GM10248 (cell line): Measurements from ENCODE around the gene KIF7.

ENCODE experiments used
- CTCF ChIA-PET: fragments of 300-600 bp; sonication (Branson Sonifier 250); formaldehyde crosslinking; extraction: SDS; loops from one replicate; lab custom pipeline; 2021; ENCODE audit warnings: antibody characterized with exemption; lab: Yijun Ruan, JAX
- POLR2A ChIA-PET: fragments of 350-650 bp; sonication (Branson Sonifier 250); formaldehyde crosslinking; extraction: SDS; loops from one replicate; lab custom pipeline; 2020; ENCODE audit warnings: antibody characterized with exemption; lab: Yijun Ruan, JAX
- DNase-seq: peaks from one replicate; pipeline ENCODE4 v3.0.0; 2012; ENCODE audit errors: extremely low spot score
- TF ChIP-seq, protein P1 (sequence below): IDR thresholded peaks from 2 replicates; pipeline ENCODE4 v1.5.1; 2012; ENCODE audit warnings: mild to moderate bottlenecking, low read depth; ENCODE audit errors: extremely low read depth, missing control alignments, control extremely low read depth

Gene KIF7

DNA sequence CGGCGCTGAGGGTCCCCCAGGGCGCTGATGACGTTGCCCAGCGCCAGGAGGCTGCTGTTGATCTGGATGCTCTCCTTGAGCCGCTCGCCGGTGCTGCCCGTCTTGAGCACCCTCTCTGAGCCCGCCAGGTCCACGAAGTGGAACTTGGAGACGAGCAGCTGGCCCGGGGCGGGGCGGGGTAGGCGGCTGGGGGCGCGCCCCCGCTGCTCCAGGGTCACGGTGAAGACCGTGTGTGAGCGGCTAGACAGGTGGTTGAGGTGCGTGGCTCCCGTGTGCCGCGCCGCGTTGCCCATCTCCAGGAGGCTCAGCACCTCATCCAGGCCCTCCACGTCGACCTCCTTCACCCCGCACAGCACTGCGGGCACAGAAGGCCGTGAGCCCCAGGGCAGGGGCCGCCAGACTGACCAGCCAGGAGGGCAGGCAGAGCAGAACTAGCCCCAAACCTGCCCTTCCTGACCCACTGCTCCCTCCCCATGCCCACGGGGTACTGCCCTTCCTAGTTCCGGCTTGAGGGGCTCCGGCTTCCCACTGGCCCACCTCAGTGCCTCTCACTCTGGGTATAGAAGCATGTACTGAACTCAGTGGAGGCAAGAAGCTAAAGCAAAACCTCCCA, 6.1 kb downstream of the KIF7 start:
- CTCF ChIA-PET, result interaction anchor here (1.0 to 1.5 kb wide), 2 partner anchors 9 to 12 kb away, joined by 3 read pairs; no protein-coding TSS in a partner anchor
- POLR2A ChIA-PET, result no interaction called here
- no peak for DNase-seq
- TF ChIP-seq, protein P1, sequence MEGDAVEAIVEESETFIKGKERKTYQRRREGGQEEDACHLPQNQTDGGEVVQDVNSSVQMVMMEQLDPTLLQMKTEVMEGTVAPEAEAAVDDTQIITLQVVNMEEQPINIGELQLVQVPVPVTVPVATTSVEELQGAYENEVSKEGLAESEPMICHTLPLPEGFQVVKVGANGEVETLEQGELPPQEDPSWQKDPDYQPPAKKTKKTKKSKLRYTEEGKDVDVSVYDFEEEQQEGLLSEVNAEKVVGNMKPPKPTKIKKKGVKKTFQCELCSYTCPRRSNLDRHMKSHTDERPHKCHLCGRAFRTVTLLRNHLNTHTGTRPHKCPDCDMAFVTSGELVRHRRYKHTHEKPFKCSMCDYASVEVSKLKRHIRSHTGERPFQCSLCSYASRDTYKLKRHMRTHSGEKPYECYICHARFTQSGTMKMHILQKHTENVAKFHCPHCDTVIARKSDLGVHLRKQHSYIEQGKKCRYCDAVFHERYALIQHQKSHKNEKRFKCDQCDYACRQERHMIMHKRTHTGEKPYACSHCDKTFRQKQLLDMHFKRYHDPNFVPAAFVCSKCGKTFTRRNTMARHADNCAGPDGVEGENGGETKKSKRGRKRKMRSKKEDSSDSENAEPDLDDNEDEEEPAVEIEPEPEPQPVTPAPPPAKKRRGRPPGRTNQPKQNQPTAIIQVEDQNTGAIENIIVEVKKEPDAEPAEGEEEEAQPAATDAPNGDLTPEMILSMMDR, result no peak

DNA sequence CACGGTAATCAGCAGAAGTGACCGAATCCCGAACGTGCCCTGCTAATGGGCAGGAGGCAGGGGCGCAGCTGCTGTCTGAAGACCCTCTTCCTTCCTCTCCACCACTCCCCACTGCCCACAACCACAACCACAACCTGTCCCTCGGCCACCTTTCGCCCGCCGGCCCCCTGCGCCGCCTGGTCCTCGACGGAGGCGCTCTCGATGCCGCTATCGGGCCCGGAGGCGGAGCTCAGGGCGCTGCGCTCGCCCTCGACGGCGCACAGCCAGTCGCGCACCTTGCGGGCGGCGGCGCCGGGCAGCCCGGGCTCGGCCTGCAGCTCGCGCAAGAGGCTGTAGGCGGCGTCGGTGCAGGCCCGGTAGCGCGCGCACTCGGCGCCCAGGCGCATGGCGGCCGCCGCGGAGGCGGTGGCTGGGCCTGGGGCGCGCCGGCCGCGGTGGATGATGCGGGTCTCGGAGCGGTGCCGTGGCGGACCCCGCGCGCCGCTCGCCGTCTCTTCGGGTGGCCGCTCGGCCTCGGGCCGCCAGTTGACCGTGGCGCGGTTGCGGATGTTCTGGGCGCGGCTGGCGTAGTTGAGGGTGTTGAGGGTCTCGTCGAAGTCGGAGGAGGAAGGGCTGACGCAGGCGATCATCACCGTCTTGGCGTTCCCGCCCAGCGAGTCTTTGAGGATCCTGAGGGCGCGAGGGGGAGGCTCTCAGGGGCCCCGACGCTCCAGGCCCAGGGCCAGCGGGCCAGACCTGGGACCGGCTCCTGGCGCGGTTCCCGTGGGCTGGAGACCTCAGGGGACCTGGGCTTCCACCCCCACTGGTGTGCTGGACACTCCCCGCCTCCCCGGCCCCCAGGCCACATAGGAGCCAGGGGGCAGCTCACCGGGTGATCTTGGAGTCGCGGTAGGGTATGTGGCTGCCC, 6.9 kb downstream of the KIF7 start:
- POLR2A ChIA-PET, result no interaction called here
- CTCF ChIA-PET, result interaction anchor here (0.9 to 5.1 kb wide), 10 partner anchors 10 to 46 kb away, joined by 3 to 36 read pairs (median 4); no protein-coding TSS in a partner anchor

DNA sequence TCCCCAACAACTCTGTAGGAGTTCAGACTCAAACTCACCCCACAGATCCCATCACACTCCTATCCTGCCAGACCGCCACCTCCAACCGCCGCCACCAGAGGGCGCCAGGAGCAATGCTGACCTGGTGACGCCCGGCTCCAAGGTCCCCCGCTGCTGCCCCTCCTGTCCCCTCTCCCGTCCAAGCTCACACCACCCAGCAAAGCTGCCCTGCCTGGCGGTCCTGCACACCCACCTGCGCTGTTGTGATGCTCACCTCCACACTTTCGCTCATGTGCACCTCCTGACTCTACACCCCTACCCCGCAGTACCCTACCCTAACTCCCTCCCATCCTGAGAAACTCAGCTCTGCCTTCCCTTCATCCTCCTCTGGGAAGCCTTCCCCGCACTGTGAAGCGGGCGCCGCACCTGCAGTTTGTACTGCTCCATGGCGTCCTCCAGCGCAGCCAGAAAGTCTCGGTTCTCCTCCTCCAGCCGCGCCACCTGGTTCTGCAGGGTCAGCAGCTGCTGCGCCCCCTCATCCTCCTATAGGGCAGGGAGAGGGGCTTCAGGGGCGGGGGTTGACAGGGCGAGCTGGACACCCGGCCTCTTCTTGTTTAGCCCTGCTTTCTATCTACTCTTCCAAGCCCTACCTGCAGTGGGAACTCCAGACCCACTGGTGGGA, 7.9 kb downstream of the KIF7 start:
- ChIA-PET POLR2A (no interaction called here), CTCF (interaction anchor here (0.8 to 5.1 kb wide), 13 partner anchors 10 to 288 kb away, joined by 3 to 36 read pairs (median 4); no protein-coding TSS in a partner anchor)
- TF ChIP-seq, protein P1, result peak; percentile 92
- peak; percentile 88 for DNase-seq

More for the DNA sequence above, 6.9 kb downstream of the KIF7 start:
- TF ChIP-seq, protein P1, result no peak
- no peak for DNase-seq

DNA sequence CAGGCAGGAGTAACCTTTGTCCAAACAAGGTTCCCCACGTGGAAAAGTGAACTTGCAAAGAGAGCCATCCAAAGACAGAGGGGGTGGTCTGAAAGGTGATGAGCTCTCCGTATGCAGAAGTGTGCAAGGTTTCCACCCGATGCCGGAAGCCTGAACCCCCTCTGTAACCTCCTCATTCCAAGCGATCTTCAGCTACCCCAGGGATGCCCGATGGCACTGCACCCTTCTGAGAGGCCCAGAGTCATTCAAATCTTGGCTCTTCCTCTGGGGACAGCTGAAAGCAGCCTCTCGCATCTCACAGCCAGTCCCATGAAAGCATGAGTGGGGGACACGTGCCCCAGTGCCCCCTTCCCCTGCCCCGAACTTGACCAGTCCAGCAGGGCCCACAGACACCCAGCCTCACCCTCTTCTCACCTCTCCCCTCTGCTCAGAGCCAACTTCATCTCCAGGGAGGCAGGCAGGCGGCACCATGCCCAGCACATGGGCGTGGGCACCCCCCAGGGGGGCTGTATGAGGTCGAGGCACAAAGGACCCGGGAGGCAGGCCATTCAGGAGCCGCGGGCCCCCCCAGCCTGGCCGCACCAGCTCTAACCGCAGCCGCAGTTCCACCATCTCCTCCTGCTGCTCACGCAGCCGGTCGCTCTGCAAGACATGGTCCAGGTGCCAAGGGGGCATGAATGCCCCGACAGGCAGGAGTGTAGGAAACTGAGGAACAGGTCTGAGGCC, 8.7 kb downstream of the KIF7 start:
- DNase-seq, result no peak
- ChIA-PET CTCF (interaction anchor here (0.6 to 5.1 kb wide), 15 partner anchors 12 to 287 kb away, joined by 3 to 36 read pairs (median 5); no protein-coding TSS in a partner anchor), POLR2A (no interaction called here)
- TF ChIP-seq, protein P1, result no peak

DNA sequence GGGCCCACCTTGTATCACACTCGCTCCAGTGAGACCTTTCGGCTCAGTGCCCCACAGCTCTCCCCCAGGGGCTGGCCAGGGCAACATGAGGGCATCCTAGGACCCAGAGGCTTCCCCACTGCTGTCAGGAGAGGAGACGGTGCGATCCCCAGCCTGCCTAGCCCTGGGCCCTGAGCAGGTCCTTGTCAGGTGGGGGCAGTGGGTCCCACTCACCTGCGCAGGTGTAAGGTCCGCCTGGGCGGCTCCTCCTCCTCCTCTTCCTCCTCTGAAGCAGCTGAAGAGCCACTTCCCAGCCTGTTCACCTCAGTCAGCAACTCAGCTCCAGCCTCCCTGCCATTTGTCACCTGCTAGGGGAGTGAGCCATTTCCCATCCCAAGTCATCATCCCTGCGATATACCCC, 9.6 kb downstream of the KIF7 start:
- CTCF ChIA-PET, result interaction anchor here (1.0 to 5.1 kb wide), 11 partner anchors 13 to 229 kb away, joined by 3 to 36 read pairs (median 6); no protein-coding TSS in a partner anchor
- TF ChIP-seq, protein P1, result no peak

DNA sequence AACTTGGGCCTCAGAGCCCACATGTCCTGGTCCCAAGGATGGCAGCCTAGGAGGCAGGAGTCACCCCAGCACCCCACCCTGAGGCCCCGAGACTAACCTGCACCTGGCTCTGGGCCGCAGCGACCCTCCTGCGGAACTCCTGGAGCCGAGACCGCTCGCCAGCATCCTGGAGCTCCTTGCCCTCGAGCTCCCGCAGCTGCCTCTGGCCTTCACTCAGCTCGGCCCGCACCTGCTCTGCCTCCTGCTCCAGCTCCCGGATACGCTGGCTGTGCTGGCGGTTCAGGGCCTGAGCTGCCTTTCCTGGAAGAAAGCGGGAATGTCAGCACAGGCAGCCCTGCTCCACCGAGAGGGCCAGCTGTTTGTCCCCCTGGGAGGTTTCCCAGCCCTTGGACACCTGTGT, 13.2 kb downstream of the KIF7 start:
- TF ChIP-seq, protein P1, result no peak
- POLR2A ChIA-PET, result no interaction called here
- no peak for DNase-seq
- CTCF ChIA-PET, result interaction anchor here (1.2 kb wide), 1 partner anchor 30 kb away, joined by 4 read pairs; no protein-coding TSS in a partner anchor

More for the DNA sequence above, 9.6 kb downstream of the KIF7 start:
- DNase-seq, result no peak
- POLR2A ChIA-PET, result no interaction called here
